ENCODE results near the gene CHST8. TPM values are rescaled to one million over a fixed set of nuclear protein-coding genes. Genes with fewer than 3 reads are reported as not detected.

Gene CHST8
- total RNA-seq, 1 donor from 2014 or later, result 0.35 TPM

DNA sequence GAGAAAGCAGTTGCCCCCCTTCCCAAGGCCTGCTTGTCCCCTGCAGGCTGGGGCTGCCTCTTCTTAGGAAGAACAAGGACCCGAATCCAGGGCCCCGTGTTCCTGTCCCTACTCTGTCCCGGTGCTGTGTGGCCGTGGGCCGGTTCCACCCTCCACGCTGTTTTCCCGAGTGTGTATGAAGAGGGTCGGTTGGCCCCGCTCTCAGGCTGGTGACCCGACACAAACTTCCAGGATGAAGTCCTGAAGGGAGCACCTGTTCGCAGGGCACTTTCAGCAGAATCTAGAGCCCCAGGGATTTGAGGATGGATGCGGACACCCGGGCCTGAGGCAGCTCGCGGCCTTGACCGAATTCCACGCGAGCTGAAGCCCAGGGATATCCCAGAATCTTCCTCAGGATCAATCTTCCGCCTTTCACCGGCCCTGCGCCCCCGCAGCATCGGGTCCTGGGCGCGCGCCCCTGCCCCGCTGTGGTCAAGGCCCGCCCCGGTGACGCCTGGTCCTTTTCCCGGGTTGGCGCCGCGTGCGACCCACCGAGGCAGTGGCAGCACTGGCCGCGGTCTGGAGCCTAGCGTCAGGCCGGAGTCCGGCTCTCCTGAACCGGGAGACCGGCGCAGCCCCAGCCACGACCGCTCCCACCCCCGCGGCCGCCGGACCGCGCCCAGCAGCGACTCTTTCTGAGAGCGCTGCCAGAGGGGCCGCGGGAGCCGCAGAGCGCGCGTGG lies 528 bp upstream of the CHST8 start:
- Mint-ChIP-seq H3K4me1 (ENCODE audit: unreplicated experiment) (peaks cover 6% of the 10 kb centered on the region), H3K4me3 (ENCODE audit: unreplicated experiment) (peak overlapping the region; percentile 47), H3K9me3 (ENCODE audit: unreplicated experiment) (no peaks in the 10 kb centered on the region), H3K27ac (ENCODE audit: unreplicated experiment) (no peak overlapping the region), H3K27me3 (ENCODE audit: unreplicated experiment) (peaks cover 52% of the 10 kb centered on the region), H3K36me3 (ENCODE audit: unreplicated experiment) (no peaks in the 10 kb centered on the region)
- no peak for DNase-seq (ENCODE audit: extremely low spot score, unreplicated experiment)
- TF ChIP-seq, protein P1, sequence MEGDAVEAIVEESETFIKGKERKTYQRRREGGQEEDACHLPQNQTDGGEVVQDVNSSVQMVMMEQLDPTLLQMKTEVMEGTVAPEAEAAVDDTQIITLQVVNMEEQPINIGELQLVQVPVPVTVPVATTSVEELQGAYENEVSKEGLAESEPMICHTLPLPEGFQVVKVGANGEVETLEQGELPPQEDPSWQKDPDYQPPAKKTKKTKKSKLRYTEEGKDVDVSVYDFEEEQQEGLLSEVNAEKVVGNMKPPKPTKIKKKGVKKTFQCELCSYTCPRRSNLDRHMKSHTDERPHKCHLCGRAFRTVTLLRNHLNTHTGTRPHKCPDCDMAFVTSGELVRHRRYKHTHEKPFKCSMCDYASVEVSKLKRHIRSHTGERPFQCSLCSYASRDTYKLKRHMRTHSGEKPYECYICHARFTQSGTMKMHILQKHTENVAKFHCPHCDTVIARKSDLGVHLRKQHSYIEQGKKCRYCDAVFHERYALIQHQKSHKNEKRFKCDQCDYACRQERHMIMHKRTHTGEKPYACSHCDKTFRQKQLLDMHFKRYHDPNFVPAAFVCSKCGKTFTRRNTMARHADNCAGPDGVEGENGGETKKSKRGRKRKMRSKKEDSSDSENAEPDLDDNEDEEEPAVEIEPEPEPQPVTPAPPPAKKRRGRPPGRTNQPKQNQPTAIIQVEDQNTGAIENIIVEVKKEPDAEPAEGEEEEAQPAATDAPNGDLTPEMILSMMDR (IDR thresholded peaks at IDR 0.05), result no peak

DNA sequence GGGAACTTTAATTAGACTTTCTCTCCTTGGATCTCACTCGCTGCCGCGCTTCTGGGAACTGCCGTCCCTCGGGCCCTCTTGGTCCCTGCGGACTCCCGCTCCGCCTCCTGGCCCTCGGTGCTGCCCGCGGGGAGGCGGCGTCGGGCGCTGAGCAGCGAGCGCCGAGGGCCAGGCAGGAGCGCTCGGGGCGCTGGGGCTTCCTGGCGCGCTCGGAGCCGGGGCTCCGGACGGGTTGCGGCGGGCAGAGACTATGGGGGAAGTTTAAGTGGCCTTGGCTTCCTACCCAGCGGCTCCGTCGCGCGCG lies 704 bp downstream of the CHST8 start:
- H3K27ac Mint-ChIP-seq (ENCODE audit: unreplicated experiment), result no peak overlapping the region
- peaks cover 6% of the 10 kb centered on the region for H3K4me1 Mint-ChIP-seq (ENCODE audit: unreplicated experiment)
- peaks cover 52% of the 10 kb centered on the region for H3K27me3 Mint-ChIP-seq (ENCODE audit: unreplicated experiment)
- peak overlapping the region; percentile 14 for H3K4me3 Mint-ChIP-seq (ENCODE audit: unreplicated experiment)
- H3K36me3 Mint-ChIP-seq (ENCODE audit: unreplicated experiment), result no peaks in the 10 kb centered on the region
- no peaks in the 10 kb centered on the region for H3K9me3 Mint-ChIP-seq (ENCODE audit: unreplicated experiment)
- DNase-seq (ENCODE audit: extremely low spot score, unreplicated experiment), result no peak
- TF ChIP-seq, protein P1 (IDR thresholded peaks at IDR 0.05), result no peak

DNA sequence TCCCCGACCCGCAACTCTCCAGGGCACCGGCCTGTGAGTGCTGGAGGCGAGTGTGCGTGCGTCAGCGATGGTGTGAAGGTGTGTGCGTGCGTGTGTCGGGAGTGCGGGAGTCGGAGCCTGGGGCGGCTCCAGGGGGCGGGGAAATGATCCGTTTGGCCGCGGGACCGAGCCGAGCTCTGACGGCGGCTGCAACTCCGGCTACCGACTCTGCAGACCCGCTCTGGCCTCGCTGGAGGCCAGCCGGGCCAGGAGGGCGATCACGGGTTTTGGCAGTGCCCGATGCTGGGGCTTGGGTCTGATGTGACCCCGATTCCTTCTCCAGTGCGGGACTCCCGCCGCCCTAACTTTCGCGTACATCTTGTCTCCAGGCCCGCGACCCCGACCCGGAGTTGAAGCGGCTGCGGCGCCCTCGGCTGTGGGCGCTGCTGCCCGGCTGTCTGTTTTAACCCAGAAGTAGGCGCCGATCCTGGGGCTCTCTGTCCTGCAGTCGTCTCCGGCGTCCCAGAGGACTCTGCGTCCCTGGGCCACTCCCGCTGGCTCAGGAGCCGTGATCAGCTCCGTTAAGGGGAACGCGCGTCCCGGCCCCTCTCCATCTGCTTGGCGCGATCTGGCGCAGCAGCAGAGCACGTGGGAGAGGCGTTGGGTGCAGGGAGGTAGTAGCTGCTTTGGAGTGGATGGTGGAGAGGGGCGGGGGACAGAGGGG lies 1.2 kb downstream of the CHST8 start:
- H3K36me3 Mint-ChIP-seq (ENCODE audit: unreplicated experiment), result no peaks in the 10 kb centered on the region
- DNase-seq (ENCODE audit: extremely low spot score, unreplicated experiment), result no peak
- peaks cover 6% of the 10 kb centered on the region for H3K4me1 Mint-ChIP-seq (ENCODE audit: unreplicated experiment)
- TF ChIP-seq, protein P1 (IDR thresholded peaks at IDR 0.05), result no peak
- peaks cover 56% of the 10 kb centered on the region for H3K27me3 Mint-ChIP-seq (ENCODE audit: unreplicated experiment)
- H3K27ac Mint-ChIP-seq (ENCODE audit: unreplicated experiment), result no peak overlapping the region
- H3K9me3 Mint-ChIP-seq (ENCODE audit: unreplicated experiment), result no peaks in the 10 kb centered on the region
- H3K4me3 Mint-ChIP-seq (ENCODE audit: unreplicated experiment), result peak overlapping the region; percentile 14

DNA sequence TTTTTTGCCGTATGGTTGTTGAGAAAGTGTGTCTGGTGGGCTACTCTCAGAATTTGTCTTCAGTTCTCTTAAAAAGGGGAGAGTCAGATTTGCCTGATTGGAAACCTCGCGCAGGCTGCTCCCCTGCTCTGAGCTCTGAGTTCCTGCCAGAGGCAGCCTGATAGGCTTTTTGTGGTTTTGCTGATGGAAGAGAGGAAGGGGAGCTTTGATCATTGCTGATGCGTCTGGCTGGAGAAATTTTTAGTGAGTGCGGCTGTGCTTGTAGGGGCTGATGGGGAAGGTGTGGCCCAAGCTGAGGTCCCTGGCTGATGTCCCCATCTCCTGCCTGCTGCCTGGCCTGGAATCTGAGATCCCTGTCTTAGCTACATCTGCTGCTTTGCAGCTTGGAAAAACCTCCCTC lies 2.8 kb downstream of the CHST8 start:
- H3K27me3 Mint-ChIP-seq (ENCODE audit: unreplicated experiment), result peaks cover 52% of the 10 kb centered on the region
- TF ChIP-seq, protein P1 (IDR thresholded peaks at IDR 0.05), result no peak
- no peak for DNase-seq (ENCODE audit: extremely low spot score, unreplicated experiment)
- H3K4me1 Mint-ChIP-seq (ENCODE audit: unreplicated experiment), result peaks cover 6% of the 10 kb centered on the region
- no peaks in the 10 kb centered on the region for H3K36me3 Mint-ChIP-seq (ENCODE audit: unreplicated experiment)
- no peaks in the 10 kb centered on the region for H3K9me3 Mint-ChIP-seq (ENCODE audit: unreplicated experiment)
- H3K27ac Mint-ChIP-seq (ENCODE audit: unreplicated experiment), result no peak overlapping the region
- H3K4me3 Mint-ChIP-seq (ENCODE audit: unreplicated experiment), result no peak overlapping the region

DNA sequence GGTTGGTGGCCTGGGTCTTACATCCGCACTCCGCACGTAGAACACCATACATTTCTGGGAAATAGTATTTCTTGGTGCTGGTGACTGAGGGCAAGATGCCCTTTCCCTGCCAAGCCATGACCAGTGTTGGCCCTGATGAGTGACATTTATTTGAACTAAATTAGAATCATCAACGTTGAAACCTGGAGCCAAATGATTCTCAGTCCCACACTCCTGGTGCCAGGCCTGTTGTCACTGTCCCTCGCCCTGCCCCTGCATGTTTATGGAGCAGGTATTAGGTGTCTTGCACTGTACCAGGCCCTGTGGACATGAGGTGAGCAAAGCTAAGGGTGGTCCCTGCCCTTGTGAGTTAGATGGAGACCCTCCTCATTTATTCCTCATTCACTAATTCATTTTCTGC lies 5.8 kb downstream of the CHST8 start:
- Mint-ChIP-seq H3K27ac (ENCODE audit: unreplicated experiment) (no peak overlapping the region), H3K27me3 (ENCODE audit: unreplicated experiment) (peaks cover 36% of the 10 kb centered on the region), H3K4me1 (ENCODE audit: unreplicated experiment) (peaks cover 5% of the 10 kb centered on the region), H3K4me3 (ENCODE audit: unreplicated experiment) (no peak overlapping the region), H3K9me3 (ENCODE audit: unreplicated experiment) (no peaks in the 10 kb centered on the region), H3K36me3 (ENCODE audit: unreplicated experiment) (no peaks in the 10 kb centered on the region)
- TF ChIP-seq, protein P1 (IDR thresholded peaks at IDR 0.05), result no peak
- DNase-seq (ENCODE audit: extremely low spot score, unreplicated experiment), result no peak
